ENCODE results near the gene OTOS.

Gene OTOS

DNA sequence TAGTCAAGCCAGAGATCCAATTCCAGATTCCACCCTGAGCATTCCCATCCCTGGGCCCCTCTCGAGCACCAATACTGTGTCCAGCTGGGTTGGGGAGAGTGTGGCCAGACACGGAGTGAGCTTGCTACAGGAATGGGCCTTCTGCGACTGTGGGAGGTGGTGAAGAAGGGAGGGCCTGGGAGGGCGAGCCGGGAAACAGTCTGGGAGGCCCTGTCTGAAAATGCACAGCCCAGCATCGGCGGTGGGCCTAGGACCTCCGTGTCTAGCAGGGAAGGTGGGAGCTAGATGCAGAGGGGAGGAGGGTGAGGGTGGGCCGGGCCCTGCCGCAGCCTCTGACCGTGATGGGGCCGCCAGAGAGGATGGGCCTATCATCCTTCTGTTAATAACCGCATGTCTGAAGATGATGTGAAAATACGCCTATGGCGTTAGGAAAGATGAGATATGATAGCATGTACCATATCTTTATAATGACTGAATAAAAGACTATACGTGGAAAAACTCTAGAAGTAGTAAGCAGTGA lies 1.9 kb upstream of the OTOS start:
- Histone ChIP-seq H3K27ac (ENCODE audit: low read depth, low read length, severe bottlenecking) (no peak overlapping the region), H3K9me3 (ENCODE audit: control insufficient read depth, low read length) (no peaks in the 10 kb centered on the region), H3K4me3 (ENCODE audit: extremely low read depth, insufficient read depth, low read length, poor library complexity, severe bottlenecking) (no peak overlapping the region), H3K4me1 (ENCODE audit: control insufficient read depth, insufficient read depth, low read length, poor library complexity, severe bottlenecking) (peaks cover 7% of the 10 kb centered on the region), H3K36me3 (ENCODE audit: control insufficient read depth, insufficient read depth, low read length) (no peaks in the 10 kb centered on the region)
- 92% methylated on average over 11 to 12 of the region's 16 CpGs for whole genome bisulfite sequencing, 2 experiments (ENCODE audit: insufficient coverage in 2 of 2)

DNA sequence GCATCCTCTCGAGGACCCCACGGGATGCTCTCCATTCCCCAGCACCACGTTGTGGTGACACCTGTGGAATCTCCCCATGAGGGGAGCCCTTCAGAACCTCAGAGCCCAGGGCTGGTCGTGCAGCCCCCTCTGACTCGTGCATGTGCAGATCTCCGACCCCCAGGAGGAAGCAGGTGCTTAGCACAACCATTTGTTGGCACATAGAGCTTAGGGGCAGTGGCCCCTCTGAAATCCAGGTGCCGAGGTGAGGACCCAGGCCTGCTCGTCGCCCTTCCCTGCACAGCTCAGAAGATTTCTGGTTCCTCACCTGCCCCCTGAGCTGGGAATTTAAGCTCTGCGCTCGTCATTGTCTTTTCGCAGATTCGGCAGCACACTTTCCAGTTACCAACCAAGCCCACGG lies 1.3 kb upstream of the OTOS start:
- no peaks in the 10 kb centered on the region for H3K9me3 ChIP-seq (ENCODE audit: control insufficient read depth, low read length)
- H3K27ac ChIP-seq (ENCODE audit: low read depth, low read length, severe bottlenecking) = no peak overlapping the region
- H3K4me3 ChIP-seq (ENCODE audit: extremely low read depth, insufficient read depth, low read length, poor library complexity, severe bottlenecking) = no peak overlapping the region
- H3K4me1 ChIP-seq (ENCODE audit: control insufficient read depth, insufficient read depth, low read length, poor library complexity, severe bottlenecking) = peaks cover 7% of the 10 kb centered on the region
- WGBS, 2 experiments (ENCODE audit: insufficient coverage in 2 of 2) = 83 to 89% methylated on average over 12 to 14 of the region's 14 CpGs
- H3K36me3 ChIP-seq (ENCODE audit: control insufficient read depth, insufficient read depth, low read length) = no peaks in the 10 kb centered on the region

DNA sequence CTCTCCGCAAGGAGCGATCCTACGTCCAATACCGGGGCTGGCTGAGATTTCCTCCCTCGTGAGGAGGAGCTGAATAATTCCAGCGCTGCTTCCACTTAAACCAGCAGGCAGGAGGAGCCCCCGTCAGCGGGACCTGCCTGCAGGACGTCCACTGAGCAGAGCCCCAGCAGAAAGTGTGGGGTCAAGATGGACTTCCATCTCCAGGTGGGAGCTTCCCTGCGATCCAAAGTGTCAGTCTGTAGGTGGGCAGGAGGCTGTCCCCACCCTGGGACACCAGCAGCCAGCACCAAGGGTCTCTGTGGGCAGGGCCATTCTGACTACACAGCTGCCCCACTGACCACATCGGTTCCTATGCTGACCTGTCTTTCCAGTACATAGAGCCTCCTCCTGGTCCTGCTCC lies 462 bp upstream of the OTOS start:
- Histone ChIP-seq H3K4me3 (ENCODE audit: extremely low read depth, insufficient read depth, low read length, poor library complexity, severe bottlenecking) (no peak overlapping the region), H3K36me3 (ENCODE audit: control insufficient read depth, insufficient read depth, low read length) (no peaks in the 10 kb centered on the region), H3K9me3 (ENCODE audit: control insufficient read depth, low read length) (no peaks in the 10 kb centered on the region), H3K4me1 (ENCODE audit: control insufficient read depth, insufficient read depth, low read length, poor library complexity, severe bottlenecking) (peaks cover 7% of the 10 kb centered on the region), H3K27ac (ENCODE audit: low read depth, low read length, severe bottlenecking) (no peak overlapping the region)
- 81 to 83% methylated on average over 11 of the region's 11 CpGs for WGBS, 2 experiments (ENCODE audit: insufficient coverage in 2 of 2)

DNA sequence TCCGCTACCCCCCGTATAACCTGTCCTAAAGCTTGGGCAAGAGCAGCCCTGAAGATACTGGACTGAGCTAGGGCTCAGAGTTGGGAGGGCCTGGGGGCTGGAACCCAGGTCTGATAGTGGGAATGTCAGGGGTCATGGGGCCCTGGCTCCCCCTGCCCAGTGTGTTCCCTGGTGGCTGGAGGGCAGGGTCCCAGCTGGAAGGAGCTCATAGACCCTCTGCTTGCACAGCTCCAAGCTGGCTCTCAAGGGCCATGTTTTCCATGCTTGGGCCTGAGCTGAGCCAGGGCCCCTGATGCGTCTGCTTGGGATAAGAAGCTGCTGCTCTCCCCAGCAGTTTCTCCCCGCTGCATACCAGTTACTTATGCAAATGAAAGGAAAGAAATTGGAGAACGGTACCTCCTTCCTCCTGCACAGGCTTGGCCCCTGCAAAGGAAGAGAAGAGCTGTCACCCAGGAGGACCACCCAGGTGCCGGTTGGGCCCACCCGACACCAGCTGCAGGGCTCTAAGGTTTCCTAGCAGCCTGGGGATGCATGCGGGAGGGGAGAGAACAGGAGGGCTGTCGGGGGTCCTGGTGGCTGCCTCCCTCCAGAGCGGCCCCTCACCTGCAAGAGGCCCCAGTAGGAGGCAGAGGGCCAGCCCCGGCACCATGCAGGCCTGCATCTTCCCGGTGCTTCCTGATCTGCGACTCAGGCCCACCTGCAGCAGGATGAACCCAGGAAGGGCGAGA lies 628 bp downstream of the OTOS start:
- 72 to 76% methylated on average over 9 to 11 of the region's 14 CpGs for WGBS, 2 experiments (ENCODE audit: insufficient coverage in 2 of 2)
- H3K9me3 ChIP-seq (ENCODE audit: control insufficient read depth, low read length) = no peaks in the 10 kb centered on the region
- H3K36me3 ChIP-seq (ENCODE audit: control insufficient read depth, insufficient read depth, low read length) = no peaks in the 10 kb centered on the region
- no peak overlapping the region for H3K27ac ChIP-seq (ENCODE audit: low read depth, low read length, severe bottlenecking)
- peaks cover 8% of the 10 kb centered on the region for H3K4me1 ChIP-seq (ENCODE audit: control insufficient read depth, insufficient read depth, low read length, poor library complexity, severe bottlenecking)
- no peak overlapping the region for H3K4me3 ChIP-seq (ENCODE audit: extremely low read depth, insufficient read depth, low read length, poor library complexity, severe bottlenecking)

DNA sequence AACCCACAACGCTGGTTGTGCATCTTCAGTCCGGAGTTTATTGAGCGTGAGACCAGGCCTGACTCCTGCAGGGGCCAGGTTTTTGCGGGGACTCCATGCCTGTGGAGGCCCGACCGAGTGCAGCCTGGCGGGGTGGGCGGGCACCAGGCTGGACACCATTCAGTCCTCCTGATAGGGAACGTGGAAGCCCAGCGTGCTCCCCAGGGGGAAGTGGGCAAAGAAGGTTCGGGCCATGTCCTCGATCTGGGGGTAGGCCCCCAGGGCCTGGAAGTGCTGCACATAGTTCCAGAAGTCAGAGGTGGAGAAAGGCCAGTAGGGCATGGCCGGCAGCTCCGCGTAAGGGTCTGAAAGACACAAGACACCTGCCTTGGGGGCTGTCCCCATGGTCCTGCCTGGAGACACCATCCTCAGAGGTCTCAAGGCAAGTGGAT lies 1.4 kb downstream of the OTOS start:
- Histone ChIP-seq H3K27ac (ENCODE audit: low read depth, low read length, severe bottlenecking) (no peak overlapping the region), H3K4me1 (ENCODE audit: control insufficient read depth, insufficient read depth, low read length, poor library complexity, severe bottlenecking) (peaks cover 9% of the 10 kb centered on the region), H3K9me3 (ENCODE audit: control insufficient read depth, low read length) (no peaks in the 10 kb centered on the region), H3K4me3 (ENCODE audit: extremely low read depth, insufficient read depth, low read length, poor library complexity, severe bottlenecking) (no peak overlapping the region), H3K36me3 (ENCODE audit: control insufficient read depth, insufficient read depth, low read length) (no peaks in the 10 kb centered on the region)
- 96 to 98% methylated on average over 12 to 15 of the region's 15 CpGs for WGBS, 2 experiments (ENCODE audit: insufficient coverage in 2 of 2)

DNA sequence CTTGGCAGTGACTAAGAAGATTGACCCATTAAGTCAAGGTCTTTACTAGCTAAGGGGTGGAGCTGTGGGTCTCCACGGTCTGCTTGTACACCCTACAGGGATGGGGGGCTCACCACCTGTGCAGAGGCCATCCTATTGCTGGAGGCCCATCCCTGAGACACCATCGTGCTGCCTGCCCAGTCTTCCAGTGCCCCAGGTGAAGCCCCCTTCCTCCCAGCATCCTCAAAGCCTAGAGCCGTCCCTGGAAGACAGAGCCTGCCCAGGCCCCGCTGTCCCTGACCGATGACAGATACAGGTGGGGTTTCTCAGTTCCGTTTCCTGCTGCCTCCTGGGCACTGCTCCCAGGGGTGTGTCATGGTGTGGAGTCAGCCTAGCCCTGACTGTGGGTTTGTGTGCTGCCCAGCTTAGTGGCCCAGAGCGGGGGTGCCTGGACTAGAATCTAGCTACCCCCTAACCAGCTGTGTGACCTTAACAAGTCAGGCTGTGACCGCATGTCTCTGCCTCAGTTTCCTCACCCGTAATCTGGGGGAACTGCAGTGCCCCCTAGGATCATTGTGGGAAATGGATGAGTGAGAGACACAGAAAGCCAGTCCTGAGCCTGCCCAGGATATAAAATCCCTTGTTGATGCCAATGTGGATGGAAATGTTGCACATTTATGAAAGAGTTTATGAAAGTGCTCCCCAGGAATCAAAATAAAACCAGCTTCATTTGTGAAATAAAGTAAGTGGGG lies 2.0 kb downstream of the OTOS start:
- WGBS, 2 experiments (ENCODE audit: insufficient coverage in 2 of 2) = 93% methylated on average over 5 to 6 of the region's 9 CpGs
- H3K36me3 ChIP-seq (ENCODE audit: control insufficient read depth, insufficient read depth, low read length) = peaks cover 4% of the 10 kb centered on the region
- H3K4me3 ChIP-seq (ENCODE audit: extremely low read depth, insufficient read depth, low read length, poor library complexity, severe bottlenecking) = no peak overlapping the region

DNA sequence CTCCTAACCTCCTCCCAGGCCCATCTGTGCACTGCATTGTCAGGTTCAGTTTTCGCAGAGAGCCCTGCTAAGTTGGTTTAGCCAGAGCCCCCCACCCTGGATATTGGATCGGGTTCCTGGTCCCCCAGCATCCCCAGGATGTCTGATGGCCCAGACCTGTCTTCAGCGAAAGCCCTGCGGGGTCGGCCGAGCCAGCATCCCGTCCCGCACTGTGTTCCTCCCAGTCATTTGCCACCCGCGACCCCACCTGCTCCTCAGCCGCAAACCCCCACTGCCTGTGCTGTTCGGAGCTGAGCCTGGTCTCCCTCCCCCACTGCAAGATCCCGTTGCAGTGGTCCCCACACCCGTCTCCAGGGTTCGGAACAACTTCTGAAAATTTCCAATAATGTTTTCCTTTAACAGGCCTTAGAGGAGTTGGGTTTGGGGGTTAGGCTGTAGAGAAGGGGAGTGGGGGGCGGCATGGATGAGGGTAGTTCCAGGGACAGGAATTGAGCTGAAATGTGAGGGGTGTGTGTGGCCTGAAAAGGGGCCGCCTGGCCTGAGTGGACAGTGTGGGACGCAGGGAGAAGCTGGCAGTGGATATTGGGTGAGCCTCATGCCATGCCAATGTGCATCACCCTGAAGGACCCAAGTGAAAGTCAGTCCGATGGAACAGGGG lies 2.7 kb downstream of the OTOS start:
- H3K27ac ChIP-seq (ENCODE audit: low read depth, low read length, severe bottlenecking) = no peak overlapping the region
- H3K9me3 ChIP-seq (ENCODE audit: control insufficient read depth, low read length) = no peaks in the 10 kb centered on the region
- no peak overlapping the region for H3K4me3 ChIP-seq (ENCODE audit: extremely low read depth, insufficient read depth, low read length, poor library complexity, severe bottlenecking)
- H3K4me1 ChIP-seq (ENCODE audit: control insufficient read depth, insufficient read depth, low read length, poor library complexity, severe bottlenecking) = peaks cover 7% of the 10 kb centered on the region
- WGBS, 2 experiments (ENCODE audit: insufficient coverage in 2 of 2) = 90 to 91% methylated on average over 4 to 17 of the region's 19 CpGs
- H3K36me3 ChIP-seq (ENCODE audit: control insufficient read depth, insufficient read depth, low read length) = peaks cover 10% of the 10 kb centered on the region

More for the DNA sequence above, 2.0 kb downstream of the OTOS start:
- Histone ChIP-seq H3K4me1 (ENCODE audit: control insufficient read depth, insufficient read depth, low read length, poor library complexity, severe bottlenecking) (peaks cover 7% of the 10 kb centered on the region), H3K27ac (ENCODE audit: low read depth, low read length, severe bottlenecking) (no peak overlapping the region), H3K9me3 (ENCODE audit: control insufficient read depth, low read length) (no peaks in the 10 kb centered on the region)

DNA sequence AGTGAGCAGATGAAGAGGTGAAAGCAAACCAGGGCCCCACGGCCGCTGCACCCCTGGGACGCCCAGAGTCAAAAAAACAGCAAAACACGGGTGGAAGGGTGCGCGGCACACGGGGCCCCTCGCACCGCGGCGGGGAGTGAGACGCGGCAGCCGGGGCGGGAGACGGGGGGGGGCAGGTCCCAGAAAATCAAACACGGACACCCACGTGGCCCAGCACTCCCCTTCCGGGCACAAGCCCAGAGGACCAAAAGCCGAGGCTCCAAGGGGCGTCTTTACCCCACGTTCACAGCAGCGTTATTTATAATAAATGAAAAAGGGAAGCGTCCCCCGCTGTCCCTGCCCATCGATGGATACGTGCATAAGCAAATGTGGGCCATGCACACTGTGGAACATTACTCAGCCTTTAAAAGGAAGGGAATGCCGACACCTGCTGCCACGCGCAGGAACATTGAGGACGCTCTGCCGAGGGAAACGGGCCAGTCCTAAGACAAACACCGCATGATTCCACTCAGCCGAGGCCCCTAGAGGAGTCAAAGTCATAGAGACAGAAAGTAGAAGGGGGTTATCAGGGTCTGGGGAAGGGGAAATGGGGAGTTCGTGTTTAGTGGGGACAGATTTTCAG lies 3.7 kb downstream of the OTOS start:
- no peaks in the 10 kb centered on the region for H3K9me3 ChIP-seq (ENCODE audit: control insufficient read depth, low read length)
- peak overlapping the region; percentile 93 for H3K4me3 ChIP-seq (ENCODE audit: extremely low read depth, insufficient read depth, low read length, poor library complexity, severe bottlenecking)
- H3K36me3 ChIP-seq (ENCODE audit: control insufficient read depth, insufficient read depth, low read length) = peaks cover 20% of the 10 kb centered on the region
- WGBS, 2 experiments (ENCODE audit: insufficient coverage in 2 of 2) = 62 to 64% methylated on average over 26 to 34 of the region's 36 CpGs
- peaks cover 7% of the 10 kb centered on the region for H3K4me1 ChIP-seq (ENCODE audit: control insufficient read depth, insufficient read depth, low read length, poor library complexity, severe bottlenecking)
- H3K27ac ChIP-seq (ENCODE audit: low read depth, low read length, severe bottlenecking) = no peak overlapping the region

DNA sequence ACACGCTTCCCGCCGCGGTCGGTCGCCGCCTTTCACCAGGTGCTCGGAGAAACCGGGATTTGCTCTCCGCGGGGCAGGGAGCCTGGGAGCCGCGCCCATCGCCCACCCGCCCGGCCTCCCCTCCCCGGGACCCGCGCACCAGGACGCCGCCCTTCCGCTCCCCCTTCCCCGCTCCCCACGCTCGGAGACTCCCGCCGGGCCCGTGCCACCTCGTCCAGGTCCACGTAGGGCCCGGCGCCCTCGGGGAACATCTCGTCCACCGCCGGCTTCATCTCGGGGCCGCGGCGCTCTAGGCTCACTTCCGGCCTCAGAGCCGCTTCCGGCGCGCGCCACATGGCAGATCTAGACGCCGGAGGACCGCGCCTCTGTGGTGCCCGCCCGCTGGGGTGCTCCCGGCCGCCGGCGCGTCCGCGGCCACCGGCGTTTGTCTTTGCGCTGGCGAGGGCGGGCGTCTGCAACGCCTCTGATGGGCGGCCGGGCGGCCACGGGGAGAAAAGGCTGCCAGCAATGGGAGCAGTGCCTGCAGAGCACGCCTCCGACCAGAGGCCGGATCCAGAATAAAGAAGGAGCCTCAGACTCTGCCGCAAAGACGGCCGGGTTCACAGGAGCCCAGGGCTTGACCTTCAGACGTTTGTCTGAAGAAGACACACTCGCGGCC lies 4.3 kb downstream of the OTOS start, which contains the start of gene COPS9:
TSS of gene COPS9 (minus strand) at position 293 of the 658 bp plus-strand sequence. CDS start at position 272, 21 bp downstream.
- H3K9me3 ChIP-seq (ENCODE audit: control insufficient read depth, low read length) = no peaks in the 10 kb centered on the region
- peak within 1 kb of the TSS; percentile 93 for H3K4me3 ChIP-seq (ENCODE audit: extremely low read depth, insufficient read depth, low read length, poor library complexity, severe bottlenecking)
- no peak within 1 kb of the TSS for H3K27ac ChIP-seq (ENCODE audit: low read depth, low read length, severe bottlenecking)
- peaks cover 25% of the 10 kb centered on the region for H3K36me3 ChIP-seq (ENCODE audit: control insufficient read depth, insufficient read depth, low read length)
- H3K4me1 ChIP-seq (ENCODE audit: control insufficient read depth, insufficient read depth, low read length, poor library complexity, severe bottlenecking) = peaks cover 7% of the 10 kb centered on the region
- 0 to 2% methylated on average over 71 to 72 of the region's 79 CpGs for WGBS, 2 experiments (ENCODE audit: insufficient coverage in 2 of 2)

DNA sequence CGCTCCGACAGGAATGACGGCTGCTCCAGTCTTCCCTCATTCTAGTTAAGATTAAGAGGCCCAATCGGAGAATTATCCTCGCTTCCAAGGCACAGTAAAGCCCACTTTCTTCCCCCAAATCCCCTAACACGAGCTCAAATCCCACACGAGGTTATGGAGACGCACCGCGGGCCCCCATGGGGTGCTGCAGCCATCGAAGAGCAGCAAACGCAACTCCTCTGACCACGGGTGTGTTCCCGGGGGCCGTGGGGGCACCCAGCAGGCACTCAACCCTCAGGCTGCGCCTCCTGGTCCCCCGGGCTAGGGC lies 4.8 kb downstream of the OTOS start:
- Histone ChIP-seq H3K4me3 (ENCODE audit: extremely low read depth, insufficient read depth, low read length, poor library complexity, severe bottlenecking) (peak overlapping the region; percentile 93), H3K9me3 (ENCODE audit: control insufficient read depth, low read length) (no peaks in the 10 kb centered on the region), H3K36me3 (ENCODE audit: control insufficient read depth, insufficient read depth, low read length) (peaks cover 30% of the 10 kb centered on the region), H3K4me1 (ENCODE audit: control insufficient read depth, insufficient read depth, low read length, poor library complexity, severe bottlenecking) (peaks cover 7% of the 10 kb centered on the region), H3K27ac (ENCODE audit: low read depth, low read length, severe bottlenecking) (no peak overlapping the region)
- 1 to 4% methylated on average over 16 to 17 of the region's 17 CpGs for WGBS, 2 experiments (ENCODE audit: insufficient coverage in 2 of 2)
